Subcutaneous abdominal adipose tissue (tissue), 5 donors: Measurements from ENCODE around the gene TPPP3.

ENCODE experiments used
- H3K27ac ChIP-seq: one replicate; pipeline ENCODE4 v1.7.0; 2013; ENCODE audit warnings: low read depth, mild to moderate bottlenecking, inconsistent platforms, low read length, moderate library complexity
- H3K27me3 ChIP-seq, 5 donors: one replicate each; pipeline ENCODE4 v1.7.0; 2013; ENCODE audit warnings: low read length in 5 of 5, inconsistent platforms in 1 of 5; ENCODE audit not compliant: control insufficient read depth in 5 of 5, insufficient read depth in 4 of 5
- H3K36me3 ChIP-seq, 5 donors: one replicate each; pipeline ENCODE4 v1.7.0; 2013; ENCODE audit warnings: low read length in 5 of 5; ENCODE audit not compliant: control insufficient read depth in 5 of 5, insufficient read depth in 5 of 5
- H3K4me1 ChIP-seq, 5 donors: one replicate each; pipeline ENCODE4 v1.7.0; 2013; ENCODE audit warnings: low read length in 5 of 5, mild to moderate bottlenecking in 3 of 5, moderate library complexity in 1 of 5; ENCODE audit not compliant: control insufficient read depth in 5 of 5, insufficient read depth in 5 of 5
- H3K4me3 ChIP-seq, 5 donors: one replicate each; pipeline ENCODE4 v1.7.0; 2013; ENCODE audit warnings: low read length in 5 of 5, low read depth in 1 of 5
- H3K9ac ChIP-seq, 5 donors: one replicate each; pipeline ENCODE4 v1.7.0; 2013; ENCODE audit warnings: low read length in 5 of 5, mild to moderate bottlenecking in 4 of 5, moderate library complexity in 3 of 5
- H3K9me3 ChIP-seq, 5 donors: one replicate each; pipeline ENCODE4 v1.7.0; 2013; ENCODE audit warnings: low read length in 5 of 5; ENCODE audit not compliant: control insufficient read depth in 5 of 5
- donor health status: healthy.
- donor health status: healthy.
- donor health status: healthy.
- donor health status: healthy.
- donor health status: healthy.

Gene TPPP3

GRCh38 chr16:67393111-67393787 lies at the start of gene TPPP3:
Gene TPPP3, minus strand, starts transcription at chr16:67393498. Its CDS starts 2,387 bp downstream, at chr16:67391111.
- Histone ChIP-seq H3K27me3 (peaks cover 0 to 44% (median 21%) of the 10 kb centered on the region in 5 donors), H3K9ac (peak within 1 kb of the TSS in 3 of 5 donors; percentile 53 to 71 (median 68)), H3K9me3 (no peaks in the 10 kb centered on the region), H3K36me3 (peaks cover 0 to 14% (median 0%) of the 10 kb centered on the region in 5 donors), H3K4me3 (peak within 1 kb of the TSS; percentile 60 to 82 (median 71)), H3K4me1 (peaks cover 12 to 90% (median 75%) of the 10 kb centered on the region in 5 donors), H3K27ac (peak within 1 kb of the TSS; percentile 37)

GRCh38 chr16:67442581-67443255 lies 49.4 kb upstream of the TPPP3 start:
- H3K9me3 ChIP-seq, result no peaks in the 10 kb centered on the region
- no peaks in the 10 kb centered on the region for H3K27me3 ChIP-seq
- H3K36me3 ChIP-seq, result peaks cover 0 to 80% (median 44%) of the 10 kb centered on the region in 5 donors
- H3K4me3 ChIP-seq, result no peak overlapping the region
- H3K27ac ChIP-seq, result no peak overlapping the region
- H3K4me1 ChIP-seq, result peaks cover 22 to 66% (median 56%) of the 10 kb centered on the region in 5 donors
- no peak overlapping the region for H3K9ac ChIP-seq

DNA sequence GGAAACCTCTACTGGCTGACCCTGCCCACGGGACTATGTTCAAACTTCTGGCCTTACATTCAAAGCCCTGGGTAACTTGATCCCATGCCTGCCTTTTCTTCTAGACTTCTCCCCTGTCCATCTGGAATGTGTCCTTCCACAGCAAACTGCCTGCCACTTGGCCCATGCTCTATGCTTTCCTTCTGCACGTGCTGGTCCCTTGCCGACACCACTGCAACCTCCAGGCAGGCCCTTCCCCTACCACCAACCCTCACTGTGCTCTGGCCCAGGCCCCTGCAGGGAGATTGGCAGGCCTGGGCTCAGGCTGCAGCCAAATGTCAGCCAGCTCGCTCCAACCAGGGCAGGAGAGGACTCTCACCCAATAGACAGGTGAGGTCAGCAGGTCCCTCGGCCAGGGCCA lies 48.6 kb upstream of the TPPP3 start:
- no peaks in the 10 kb centered on the region for H3K27me3 ChIP-seq
- peaks cover 0 to 87% (median 53%) of the 10 kb centered on the region in 5 donors for H3K36me3 ChIP-seq
- H3K4me1 ChIP-seq, result peaks cover 17 to 58% (median 48%) of the 10 kb centered on the region in 5 donors
- H3K27ac ChIP-seq, result no peak overlapping the region
- H3K9me3 ChIP-seq, result no peaks in the 10 kb centered on the region
- no peak overlapping the region for H3K4me3 ChIP-seq
- H3K9ac ChIP-seq, result no peak overlapping the region

GRCh38 chr16:67441271-67441753 lies 48.0 kb upstream of the TPPP3 start:
- Histone ChIP-seq H3K4me3 (no peak overlapping the region), H3K9ac (no peak overlapping the region), H3K27ac (no peak overlapping the region), H3K27me3 (no peaks in the 10 kb centered on the region), H3K9me3 (no peaks in the 10 kb centered on the region), H3K4me1 (peaks cover 13 to 52% (median 42%) of the 10 kb centered on the region in 5 donors), H3K36me3 (peaks cover 0 to 89% (median 58%) of the 10 kb centered on the region in 5 donors)

GRCh38 chr16:67438824-67439393 lies 45.6 kb upstream of the TPPP3 start:
- H3K9ac ChIP-seq, result no peak overlapping the region
- H3K4me1 ChIP-seq, result peaks cover 6 to 35% (median 22%) of the 10 kb centered on the region in 5 donors
- H3K36me3 ChIP-seq, result peaks cover 0 to 76% (median 54%) of the 10 kb centered on the region in 5 donors
- H3K27ac ChIP-seq, result no peak overlapping the region
- H3K4me3 ChIP-seq, result no peak overlapping the region
- no peaks in the 10 kb centered on the region for H3K9me3 ChIP-seq
- no peaks in the 10 kb centered on the region for H3K27me3 ChIP-seq

- Histone ChIP-seq H3K9me3 (no peaks in the 10 kb centered on the region), H3K4me1 (peaks cover 4 to 28% (median 15%) of the 10 kb centered on the region in 5 donors), H3K4me3 (no peak overlapping the region), H3K27ac (no peak overlapping the region), H3K27me3 (no peaks in the 10 kb centered on the region), H3K36me3 (peaks cover 0 to 71% (median 51%) of the 10 kb centered on the region in 5 donors), H3K9ac (no peak overlapping the region)
Observed at GRCh38 chr16:67438098-67438791, 44.9 kb upstream of the TPPP3 start.

DNA sequence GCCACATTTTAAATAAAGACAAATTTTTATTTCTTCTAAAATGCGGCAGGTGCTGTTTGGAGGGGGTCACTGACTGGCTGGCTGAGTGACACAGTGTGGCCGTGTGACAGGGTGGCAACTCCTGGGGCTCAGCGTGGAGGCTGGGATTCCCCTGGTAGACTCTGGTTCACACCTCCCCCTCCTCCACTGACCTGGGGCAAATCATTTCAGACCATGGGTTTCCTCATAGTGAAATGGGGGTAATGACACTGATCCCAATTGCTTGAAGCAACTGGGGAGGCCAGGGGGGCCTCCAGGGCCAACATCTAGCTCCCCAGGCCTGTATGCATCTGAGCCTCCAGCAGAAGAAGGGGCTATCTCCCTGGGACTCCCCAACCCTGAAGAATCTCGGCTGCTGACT lies 44.2 kb upstream of the TPPP3 start:
- H3K27ac ChIP-seq, result no peak overlapping the region

DNA sequence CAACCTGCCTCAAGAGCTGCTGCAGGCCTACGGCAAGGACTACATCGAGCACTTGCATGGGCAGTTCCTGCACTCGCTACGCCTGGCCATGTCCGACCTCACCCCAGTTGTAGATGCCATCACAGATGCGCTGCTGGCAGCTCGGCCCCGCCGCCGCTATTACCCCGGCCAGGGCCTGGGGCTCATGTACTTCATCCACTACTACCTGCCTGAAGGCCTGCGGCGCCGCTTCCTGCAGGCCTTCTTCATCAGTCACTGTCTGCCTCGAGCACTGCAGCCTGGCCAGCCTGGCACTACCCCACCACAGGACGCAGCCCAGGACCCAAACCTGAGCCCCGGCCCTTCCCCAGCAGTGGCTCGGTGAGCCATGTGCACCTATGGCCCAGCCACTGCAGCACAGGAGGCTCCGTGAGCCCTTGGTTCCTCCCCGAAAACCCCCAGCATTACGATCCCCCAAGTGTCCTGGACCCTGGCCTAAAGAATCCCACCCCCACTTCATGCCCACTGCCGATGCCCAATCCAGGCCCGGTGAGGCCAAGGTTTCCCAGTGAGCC lies 43.4 kb upstream of the TPPP3 start:
- peaks cover 0 to 2% (median 0%) of the 10 kb centered on the region in 5 donors for H3K27me3 ChIP-seq
- H3K4me1 ChIP-seq, result peaks cover 1 to 15% (median 9%) of the 10 kb centered on the region in 5 donors
- no peak overlapping the region for H3K27ac ChIP-seq
- H3K9me3 ChIP-seq, result no peaks in the 10 kb centered on the region
- H3K36me3 ChIP-seq, result peaks cover 0 to 57% (median 44%) of the 10 kb centered on the region in 5 donors
- H3K9ac ChIP-seq, result no peak overlapping the region
- no peak overlapping the region for H3K4me3 ChIP-seq

More for the DNA sequence above, 44.2 kb upstream of the TPPP3 start:
- H3K4me1 ChIP-seq, result peaks cover under 1 to 21% (median 8%) of the 10 kb centered on the region in 5 donors
- H3K9me3 ChIP-seq, result no peaks in the 10 kb centered on the region
- no peak overlapping the region for H3K9ac ChIP-seq
- peaks cover 0 to 2% (median 0%) of the 10 kb centered on the region in 5 donors for H3K27me3 ChIP-seq
- peaks cover 0 to 64% (median 48%) of the 10 kb centered on the region in 5 donors for H3K36me3 ChIP-seq
- H3K4me3 ChIP-seq, result no peak overlapping the region

DNA sequence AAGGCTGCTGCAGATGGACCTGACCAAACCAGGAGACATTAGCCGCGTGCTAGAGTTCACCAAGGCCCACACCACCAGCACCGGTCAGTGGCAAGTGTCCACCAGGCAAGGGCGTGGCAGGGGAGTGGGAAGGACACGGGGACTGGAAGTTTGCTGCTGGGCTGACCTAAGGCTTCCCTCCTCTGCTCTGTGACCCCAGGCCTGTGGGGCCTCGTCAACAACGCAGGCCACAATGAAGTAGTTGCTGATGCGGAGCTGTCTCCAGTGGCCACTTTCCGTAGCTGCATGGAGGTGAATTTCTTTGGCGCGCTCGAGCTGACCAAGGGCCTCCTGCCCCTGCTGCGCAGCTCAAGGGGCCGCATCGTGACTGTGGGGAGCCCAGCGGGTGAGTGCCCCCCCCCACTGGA lies 42.5 kb upstream of the TPPP3 start:
- Histone ChIP-seq H3K4me1 (peaks cover 1 to 15% (median 13%) of the 10 kb centered on the region in 5 donors), H3K27me3 (peaks cover 0 to 2% (median 0%) of the 10 kb centered on the region in 5 donors), H3K36me3 (peaks cover 0 to 48% (median 41%) of the 10 kb centered on the region in 5 donors), H3K9me3 (no peaks in the 10 kb centered on the region), H3K9ac (no peak overlapping the region), H3K27ac (no peak overlapping the region), H3K4me3 (no peak overlapping the region)
